ENCODE data around the gene METTL6. TPM values are rescaled to one million over a fixed set of nuclear protein-coding genes. Genes with fewer than 3 reads are reported as not detected.

Gene METTL6
- total RNA-seq (ENCODE audit: low replicate concordance) = 21.8 and 23.5 TPM in 2 replicates

GRCh38 chr3:15427182-15427880 lies at the start of gene METTL6, which contains the start of gene EAF1:
METTL6 (minus strand) TSS chr3:15427544; CDS start chr3:15426511, 1,033 bp downstream.
EAF1 (plus strand) TSS chr3:15427598; CDS start chr3:15427780, 182 bp downstream.

Other genes with a start within 250 kb of the METTL6 start
- gene CAPN7, start 221.3 kb downstream of the METTL6 start, total RNA-seq (ENCODE audit: low replicate concordance) = 15.6 and 27.3 TPM in 2 replicates
- gene SH3BP5, start 95.0 kb downstream of the METTL6 start, total RNA-seq (ENCODE audit: low replicate concordance) = 30.6 and 37.9 TPM in 2 replicates
- 20.1 and 22.9 TPM in 2 replicates for gene EAF1, start 54 bp upstream of the METTL6 start, total RNA-seq (ENCODE audit: low replicate concordance)
- 0.30 and 0.35 TPM in 2 replicates for gene COLQ, start 94.2 kb upstream of the METTL6 start, total RNA-seq (ENCODE audit: low replicate concordance)
- 22.0 and 28.2 TPM in 2 replicates for gene HACL1, start 174.0 kb upstream of the METTL6 start, total RNA-seq (ENCODE audit: low replicate concordance)
- 18.1 and 39.7 TPM in 2 replicates for gene BTD, start 174.2 kb upstream of the METTL6 start, total RNA-seq (ENCODE audit: low replicate concordance)